Dendritic cell treated with granulocyte-macrophage colony-stimulating factor and Interleukin-4, amounts not matched to agents 40 ng/mL and 50 ng/mL, for 4 days (primary cell): Measurements from ENCODE around the gene FAH.

Experiments used
- H3K27ac Mint-ChIP-seq: one replicate; pipeline ENCODE4 v1.8.0; 2022; ENCODE audit warnings: mild to moderate bottlenecking, mixed read lengths
- H3K27me3 Mint-ChIP-seq: one replicate; pipeline ENCODE4 v1.8.0; 2022; ENCODE audit warnings: mild to moderate bottlenecking, mixed read lengths
- H3K36me3 Mint-ChIP-seq: one replicate; pipeline ENCODE4 v1.8.0; 2022; ENCODE audit warnings: low read depth, mixed read lengths
- H3K4me1 Mint-ChIP-seq: one replicate; pipeline ENCODE4 v1.8.0; 2022; ENCODE audit warnings: low read depth, mixed read lengths
- H3K4me3 Mint-ChIP-seq: one replicate; pipeline ENCODE4 v1.8.0; 2022; ENCODE audit warnings: mild to moderate bottlenecking, moderate library complexity, mixed read lengths
- H3K9me3 Mint-ChIP-seq: one replicate; pipeline ENCODE4 v1.8.0; 2022; ENCODE audit warnings: mixed read lengths
- intact Hi-C: fragments of 100-400 bp; cut with micrococcal nuclease; formaldehyde crosslinking; loops from one replicate; pipeline ENCODE4 v1.15.0; 2022

FAH gene

DNA sequence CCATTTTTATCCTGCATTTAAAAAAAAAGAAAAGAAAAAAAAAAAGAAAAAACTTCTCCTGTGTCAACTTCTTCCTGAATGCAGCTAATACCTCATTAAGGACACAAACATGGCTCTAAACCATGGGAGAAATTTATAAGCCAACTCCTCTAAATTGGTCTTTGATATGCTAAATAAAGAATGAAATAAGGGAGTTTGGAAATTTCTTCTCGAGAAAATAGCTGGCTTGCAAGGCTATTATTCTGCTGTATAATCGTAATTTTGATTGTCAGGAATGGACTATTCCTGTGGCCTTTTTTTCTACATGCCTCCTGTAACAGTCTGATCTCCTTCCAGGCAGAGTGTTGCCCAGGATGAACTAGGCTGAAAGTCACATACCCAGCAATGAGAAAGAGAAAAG, 78.6 kb downstream of the FAH start:
- Mint-ChIP-seq H3K9me3 (no peaks in the 10 kb centered on the region), H3K36me3 (no peaks in the 10 kb centered on the region), H3K4me3 (no peak overlapping the region), H3K4me1 (peaks cover 2% of the 10 kb centered on the region), H3K27ac (no peak overlapping the region), H3K27me3 (peaks cover 34% of the 10 kb centered on the region)
- intact Hi-C loops: no loop called here

DNA sequence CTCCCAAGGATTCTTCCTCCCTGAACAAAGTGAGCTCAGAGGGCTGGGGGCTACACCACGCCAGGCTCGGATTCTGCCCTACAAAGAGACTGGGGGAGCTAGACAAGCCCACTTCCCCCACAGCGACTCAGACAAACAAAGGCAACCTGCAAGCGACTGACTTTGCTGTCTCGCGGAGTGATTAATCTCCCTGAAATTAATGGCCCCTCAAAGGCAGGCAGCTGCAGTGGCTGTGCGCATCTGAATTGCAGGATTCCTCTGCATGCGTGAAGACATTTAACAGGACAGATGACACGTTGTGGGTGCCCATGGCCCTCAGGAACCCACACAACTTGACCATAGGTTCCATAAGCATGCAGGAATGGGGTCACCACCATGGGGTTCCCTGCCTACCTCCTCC, 80.8 kb downstream of the FAH start:
- peaks cover 30% of the 10 kb centered on the region for H3K27me3 Mint-ChIP-seq
- intact Hi-C loops: no loop called here
- no peaks in the 10 kb centered on the region for H3K9me3 Mint-ChIP-seq

DNA sequence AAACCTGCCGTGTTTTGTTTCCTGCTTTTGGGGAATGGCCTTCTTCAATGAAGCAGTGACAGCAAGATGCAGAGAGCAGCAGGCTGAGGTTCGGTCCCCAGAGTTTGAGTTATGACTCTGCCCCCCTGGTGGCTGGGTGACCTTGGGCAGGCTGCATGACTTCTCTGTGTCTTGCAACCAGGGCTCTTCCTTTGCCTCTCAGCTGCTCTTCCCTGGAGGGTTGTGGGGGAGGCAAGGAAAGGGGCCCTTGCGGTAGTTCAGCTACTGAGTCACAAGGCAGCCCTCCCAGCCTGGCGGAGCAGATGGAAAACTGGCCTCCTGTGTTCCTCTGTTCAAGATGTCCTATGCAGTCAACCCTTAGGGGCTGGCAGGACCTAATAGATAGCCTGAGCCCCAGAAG, 82.1 kb downstream of the FAH start:
- intact Hi-C loops: no loop called here
- H3K4me3 Mint-ChIP-seq: no peak overlapping the region
- H3K9me3 Mint-ChIP-seq: no peaks in the 10 kb centered on the region
- H3K4me1 Mint-ChIP-seq: no peaks in the 10 kb centered on the region
- H3K36me3 Mint-ChIP-seq: no peaks in the 10 kb centered on the region
- H3K27ac Mint-ChIP-seq: no peak overlapping the region
- peaks cover 28% of the 10 kb centered on the region for H3K27me3 Mint-ChIP-seq

More for the DNA sequence above, 80.8 kb downstream of the FAH start:
- no peak overlapping the region for H3K4me3 Mint-ChIP-seq
- H3K27ac Mint-ChIP-seq: no peak overlapping the region
- H3K4me1 Mint-ChIP-seq: no peaks in the 10 kb centered on the region
- H3K36me3 Mint-ChIP-seq: no peaks in the 10 kb centered on the region
